ENCODE results near the gene PCDHGA10.
"Not testable (repeated sequence)": the region's sequence is repeated elsewhere in the genome, so short reads cannot be mapped to it uniquely, and the experiment has no call there.

The PCDHGA10 gene

DNA sequence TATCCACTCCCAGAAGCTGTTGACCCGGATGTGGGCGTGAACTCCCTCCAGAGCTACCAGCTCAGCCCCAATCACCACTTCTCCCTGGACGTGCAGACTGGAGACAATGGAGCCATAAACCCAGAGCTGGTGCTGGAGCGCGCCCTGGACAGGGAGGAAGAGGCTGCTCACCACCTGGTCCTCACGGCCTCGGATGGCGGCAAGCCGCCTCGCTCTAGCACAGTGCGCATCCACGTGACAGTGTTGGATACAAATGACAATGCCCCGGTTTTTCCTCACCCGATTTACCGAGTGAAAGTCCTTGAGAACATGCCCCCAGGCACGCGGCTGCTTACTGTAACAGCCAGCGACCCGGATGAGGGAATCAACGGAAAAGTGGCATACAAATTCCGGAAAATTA lies 19.5 kb upstream of the PCDHGA10 start:
- FAIRE-seq: no peak

DNA sequence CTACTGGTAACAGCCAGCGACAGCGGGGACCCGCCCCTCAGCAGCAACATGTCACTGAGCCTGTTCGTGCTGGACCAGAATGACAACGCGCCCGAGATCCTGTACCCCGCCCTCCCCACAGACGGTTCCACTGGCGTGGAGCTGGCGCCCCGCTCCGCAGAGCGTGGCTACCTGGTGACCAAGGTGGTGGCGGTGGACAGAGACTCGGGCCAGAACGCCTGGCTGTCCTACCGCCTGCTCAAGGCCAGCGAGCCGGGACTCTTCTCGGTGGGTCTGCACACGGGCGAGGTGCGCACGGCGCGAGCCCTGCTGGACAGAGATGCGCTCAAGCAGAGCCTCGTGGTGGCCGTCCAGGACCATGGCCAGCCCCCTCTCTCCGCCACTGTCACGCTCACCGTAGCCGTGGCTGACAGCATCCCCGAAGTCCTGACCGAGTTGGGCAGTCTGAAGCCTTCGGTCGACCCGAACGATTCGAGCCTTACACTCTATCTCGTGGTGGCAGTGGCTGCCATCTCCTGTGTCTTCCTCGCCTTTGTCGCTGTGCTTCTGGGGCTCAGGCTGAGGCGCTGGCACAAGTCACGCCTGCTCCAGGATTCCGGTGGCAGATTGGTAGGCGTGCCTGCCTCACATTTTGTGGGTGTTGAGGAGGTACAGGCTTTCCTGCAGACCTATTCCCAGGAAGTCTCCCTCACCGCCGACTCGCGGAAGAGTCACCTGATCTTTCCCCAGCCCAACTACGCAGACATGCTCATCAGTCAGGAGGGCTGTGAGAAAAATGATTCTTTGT lies 18.2 kb upstream of the PCDHGA10 start:
- not testable (repeated sequence) for FAIRE-seq

DNA sequence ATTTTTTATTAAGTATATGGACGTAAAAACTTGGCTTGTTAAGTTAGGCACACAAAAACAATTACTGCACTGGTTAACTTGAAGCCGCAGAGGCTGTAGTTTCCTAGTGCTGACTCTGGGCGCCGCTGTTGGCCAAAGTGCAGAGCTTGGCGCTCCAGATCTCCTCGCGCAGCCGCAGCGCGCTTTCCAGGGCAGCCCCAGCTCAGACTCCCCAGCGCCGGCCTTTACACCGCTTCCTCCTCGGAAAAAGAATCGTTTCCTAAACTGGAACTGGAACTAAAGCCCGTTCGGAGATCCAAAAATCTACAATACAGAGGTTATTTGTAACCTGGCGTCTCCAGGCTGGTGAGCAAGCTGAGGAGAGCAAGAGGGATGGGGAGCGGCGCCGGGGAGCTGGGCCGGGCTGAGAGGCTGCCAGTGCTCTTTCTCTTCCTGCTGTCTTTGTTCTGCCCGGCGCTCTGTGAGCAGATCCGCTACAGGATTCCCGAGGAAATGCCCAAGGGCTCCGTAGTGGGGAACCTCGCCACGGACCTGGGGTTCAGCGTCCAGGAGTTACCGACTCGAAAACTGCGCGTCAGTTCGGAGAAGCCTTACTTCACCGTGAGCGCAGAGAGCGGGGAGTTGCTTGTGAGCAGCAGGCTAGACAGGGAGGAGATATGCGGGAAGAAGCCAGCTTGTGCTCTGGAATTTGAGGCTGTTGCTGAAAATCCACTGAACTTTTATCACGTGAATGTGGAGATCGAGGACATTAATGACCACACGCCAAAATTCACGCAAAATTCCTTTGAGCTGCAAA lies 14.8 kb upstream of the PCDHGA10 start, which contains the start of gene PCDHGB5:
Gene PCDHGB5, plus strand, starts transcription at position 192 of the 796 bp plus-strand sequence. Its CDS starts 181 bp downstream, at position 373.
- not testable (repeated sequence) for FAIRE-seq

DNA sequence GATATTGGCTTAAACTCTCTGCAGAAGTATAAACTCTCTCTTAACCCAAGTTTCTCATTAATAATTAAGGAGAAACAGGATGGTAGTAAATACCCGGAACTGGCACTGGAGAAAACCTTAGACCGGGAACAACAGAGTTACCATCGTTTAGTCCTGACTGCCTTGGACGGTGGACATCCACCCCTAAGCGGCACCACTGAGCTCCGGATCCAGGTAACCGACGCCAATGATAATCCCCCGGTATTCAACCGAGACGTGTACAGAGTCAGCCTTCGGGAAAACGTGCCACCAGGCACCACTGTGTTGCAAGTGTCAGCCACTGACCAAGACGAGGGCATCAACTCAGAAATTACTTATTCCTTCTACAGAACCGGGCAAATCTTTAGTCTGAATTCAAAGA lies 14.2 kb upstream of the PCDHGA10 start:
- FAIRE-seq: no peak

GRCh38 chr5:141399555-141400258 lies 13.1 kb upstream of the PCDHGA10 start:
- no peak for FAIRE-seq

GRCh38 chr5:141402553-141403243 lies 10.1 kb upstream of the PCDHGA10 start, which contains the start of gene PCDHGA9:
PCDHGA9 (plus strand) TSS chr5:141402778; CDS start chr5:141402953, 175 bp downstream.
- no peak for FAIRE-seq

- FAIRE-seq: no peak
Measured at GRCh38 chr5:141403387-141403786, 9.4 kb upstream of the PCDHGA10 start.

- FAIRE-seq: not testable (repeated sequence)
Measured at GRCh38 chr5:141407790-141408505, 4.8 kb upstream of the PCDHGA10 start, which contains the start of gene PCDHGB6. PCDHGB6 (plus strand) TSS chr5:141408021; CDS start chr5:141408203, 182 bp downstream.

DNA sequence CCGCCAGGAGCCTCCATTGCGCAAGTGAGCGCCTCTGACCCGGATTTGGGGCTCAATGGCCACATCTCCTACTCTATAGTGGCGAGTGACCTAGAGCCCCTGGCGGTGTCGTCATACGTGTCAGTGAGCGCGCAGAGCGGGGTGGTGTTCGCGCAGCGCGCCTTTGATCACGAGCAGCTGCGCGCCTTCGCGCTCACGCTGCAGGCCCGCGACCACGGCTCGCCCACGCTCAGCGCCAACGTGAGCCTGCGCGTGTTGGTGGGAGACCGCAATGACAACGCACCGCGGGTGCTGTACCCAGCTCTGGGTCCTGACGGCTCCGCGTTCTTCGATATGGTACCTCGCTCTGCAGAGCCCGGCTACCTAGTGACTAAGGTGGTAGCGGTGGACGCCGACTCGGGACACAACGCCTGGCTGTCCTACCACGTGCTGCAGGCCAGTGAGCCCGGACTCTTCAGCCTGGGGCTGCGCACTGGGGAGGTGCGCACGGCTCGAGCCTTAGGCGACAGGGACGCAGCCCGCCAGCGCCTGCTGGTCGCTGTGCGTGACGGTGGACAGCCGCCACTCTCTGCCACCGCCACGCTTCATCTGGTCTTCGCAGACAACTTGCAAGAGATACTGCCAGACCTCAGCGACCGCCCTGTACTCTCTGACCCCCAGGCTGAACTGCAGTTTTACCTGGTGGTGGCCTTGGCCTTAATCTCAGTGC lies 3.0 kb upstream of the PCDHGA10 start:
- no peak for FAIRE-seq

DNA sequence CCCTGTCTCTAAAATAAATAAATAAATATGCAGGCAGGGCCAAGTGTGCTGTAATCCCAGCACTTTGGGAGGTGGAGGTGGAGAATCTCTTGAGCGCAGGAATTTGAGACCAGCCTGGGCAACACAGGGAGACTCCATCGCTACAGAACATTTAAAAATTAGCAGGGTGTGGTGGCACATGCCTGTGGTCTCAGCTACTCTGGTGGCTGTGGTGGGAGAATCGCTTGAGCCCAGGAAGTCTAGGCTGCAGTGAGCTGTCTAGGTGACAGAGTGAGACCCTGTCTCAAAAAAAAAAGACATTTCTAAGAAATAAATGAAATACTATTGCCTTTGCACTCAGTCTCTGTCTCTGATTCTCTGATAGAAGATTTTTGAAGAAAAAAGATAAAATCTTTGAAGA lies 1.2 kb upstream of the PCDHGA10 start:
- no peak for FAIRE-seq

DNA sequence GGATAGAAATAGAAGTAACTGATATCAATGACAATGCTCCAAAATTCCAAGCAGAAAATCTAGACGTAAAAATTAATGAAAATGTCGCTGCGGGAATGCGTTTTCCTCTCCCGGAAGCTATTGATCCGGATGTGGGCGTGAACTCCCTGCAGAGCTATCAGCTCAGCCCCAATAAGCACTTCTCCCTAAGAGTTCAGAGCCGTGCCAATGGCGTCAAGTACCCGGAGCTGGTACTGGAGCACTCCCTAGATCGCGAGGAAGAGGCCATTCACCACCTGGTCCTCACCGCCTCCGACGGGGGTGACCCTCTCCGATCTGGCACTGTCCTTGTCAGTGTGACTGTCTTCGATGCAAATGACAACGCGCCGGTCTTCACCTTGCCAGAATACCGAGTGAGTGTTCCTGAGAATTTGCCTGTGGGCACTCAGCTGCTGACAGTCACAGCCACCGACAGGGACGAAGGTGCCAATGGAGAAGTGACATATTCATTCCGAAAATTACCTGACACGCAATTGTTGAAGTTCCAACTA lies 818 bp downstream of the PCDHGA10 start:
- FAIRE-seq: no peak

DNA sequence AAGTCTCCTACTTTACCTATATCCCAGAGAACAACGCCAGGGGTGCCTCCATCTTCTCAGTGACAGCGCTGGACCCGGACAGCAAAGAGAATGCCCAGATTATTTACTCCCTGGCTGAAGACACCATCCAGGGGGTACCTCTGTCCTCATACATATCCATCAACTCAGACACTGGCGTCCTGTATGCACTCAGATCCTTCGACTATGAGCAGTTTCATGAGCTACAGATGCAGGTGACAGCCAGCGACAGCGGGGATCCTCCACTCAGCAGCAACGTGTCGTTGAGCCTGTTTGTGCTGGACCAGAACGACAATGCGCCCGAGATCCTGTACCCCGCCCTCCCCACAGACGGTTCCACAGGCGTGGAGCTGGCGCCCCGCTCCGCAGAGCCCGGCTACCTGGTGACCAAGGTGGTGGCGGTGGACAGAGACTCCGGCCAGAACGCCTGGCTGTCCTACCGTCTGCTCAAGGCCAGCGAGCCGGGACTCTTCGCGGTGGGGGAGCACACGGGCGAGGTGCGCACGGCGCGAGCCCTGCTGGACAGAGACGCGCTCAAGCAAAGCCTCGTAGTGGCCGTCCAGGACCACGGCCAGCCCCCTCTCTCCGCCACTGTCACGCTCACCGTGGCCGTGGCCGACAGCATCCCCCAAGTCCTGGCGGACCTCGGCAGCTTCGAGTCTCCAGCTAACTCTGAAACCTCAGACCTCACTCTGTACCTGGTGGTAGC lies 1.9 kb downstream of the PCDHGA10 start:
- FAIRE-seq: not testable (repeated sequence)

DNA sequence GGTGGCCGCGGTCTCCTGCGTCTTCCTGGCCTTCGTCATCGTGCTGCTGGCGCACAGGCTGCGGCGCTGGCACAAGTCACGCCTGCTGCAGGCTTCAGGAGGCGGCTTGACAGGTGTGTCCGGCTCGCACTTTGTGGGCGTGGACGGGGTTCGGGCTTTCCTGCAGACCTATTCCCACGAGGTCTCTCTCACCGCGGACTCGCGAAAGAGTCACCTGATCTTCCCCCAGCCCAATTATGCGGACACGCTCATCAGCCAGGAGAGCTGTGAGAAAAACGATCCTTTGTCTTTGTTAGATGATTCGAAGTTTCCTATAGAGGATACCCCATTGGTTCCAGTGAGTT lies 2.5 kb downstream of the PCDHGA10 start:
- FAIRE-seq: not testable (repeated sequence)

DNA sequence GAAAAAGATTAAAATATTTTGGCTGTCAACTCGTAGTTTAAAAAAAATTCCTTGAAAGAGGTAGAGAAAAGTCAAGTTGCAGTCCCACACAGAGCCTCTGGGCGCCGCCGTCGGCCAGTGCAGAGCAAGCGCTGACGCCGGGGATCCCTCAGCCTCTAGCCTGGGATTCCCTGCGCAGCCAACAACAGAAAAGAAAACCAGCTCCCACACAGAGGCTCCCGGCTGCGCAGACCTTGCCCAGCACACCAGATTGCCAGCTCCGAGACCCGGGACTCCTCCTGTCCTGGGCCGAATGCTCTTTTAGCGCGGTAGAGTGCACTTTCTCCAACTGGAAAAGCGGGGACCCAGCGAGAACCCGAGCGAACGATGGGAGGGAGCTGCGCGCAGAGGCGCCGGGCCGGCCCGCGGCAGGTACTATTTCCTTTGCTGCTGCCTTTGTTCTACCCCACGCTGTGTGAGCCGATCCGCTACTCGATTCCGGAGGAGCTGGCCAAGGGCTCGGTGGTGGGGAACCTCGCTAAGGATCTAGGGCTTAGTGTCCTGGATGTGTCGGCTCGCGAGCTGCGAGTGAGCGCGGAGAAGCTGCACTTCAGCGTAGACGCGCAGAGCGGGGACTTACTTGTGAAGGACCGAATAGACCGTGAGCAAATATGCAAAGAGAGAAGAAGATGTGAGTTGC lies 4.8 kb downstream of the PCDHGA10 start, which contains the start of gene PCDHGB7:
Gene PCDHGB7, plus strand, starts transcription at position 184 of the 679 bp plus-strand sequence. Its CDS starts 183 bp downstream, at position 367.
- FAIRE-seq: not testable (repeated sequence)

- FAIRE-seq: no peak
Measured at GRCh38 chr5:141419074-141419880, 6.5 kb downstream of the PCDHGA10 start.

- FAIRE-seq: no peak
Measured at GRCh38 chr5:141420855-141421488, 8.2 kb downstream of the PCDHGA10 start, which contains the start of gene PCDHGA11. PCDHGA11 (plus strand) TSS chr5:141421051; CDS start chr5:141421228, 177 bp downstream.

GRCh38 chr5:141421489-141421855 lies 8.7 kb downstream of the PCDHGA10 start:
- no peak for FAIRE-seq
